Embryonic facial prominence (tissue), 1 donor: ENCODE measurements around the gene FAM53A.
"Not testable (repeated sequence)": the region's sequence is repeated elsewhere in the genome, so short reads cannot be mapped to it uniquely, and the experiment has no call there.

Experiments used
- DNase-seq: peaks from one replicate; pipeline ENCODE4 v3.0.0-alpha.2; 2016; ENCODE audit errors: extremely low spot score

The FAM53A gene

GRCh38 chr4:1622238-1622637, 61.9 kb downstream of the FAM53A start:
- DNase-seq = no peak

DNA sequence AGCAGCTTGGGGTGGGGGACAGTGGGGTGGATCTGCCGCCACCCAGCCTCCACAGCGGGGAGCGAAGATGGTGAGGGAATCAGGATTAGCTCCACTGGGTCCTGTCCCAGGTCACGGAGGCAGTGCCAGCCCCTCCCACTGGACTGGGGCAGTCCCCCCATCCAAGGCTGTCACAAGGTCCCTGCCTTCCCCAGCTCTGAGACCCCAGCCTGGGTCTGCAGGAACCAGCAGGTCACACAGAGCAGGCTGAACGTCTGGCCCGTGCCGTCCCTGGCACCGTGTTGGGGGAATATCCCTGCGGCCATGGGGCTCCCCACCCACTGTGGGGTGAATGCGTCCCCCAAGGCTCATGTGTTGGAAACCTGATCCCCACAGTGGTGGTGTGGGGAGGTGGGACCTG, 62.6 kb downstream of the FAM53A start:
- DNase-seq = no peak

DNA sequence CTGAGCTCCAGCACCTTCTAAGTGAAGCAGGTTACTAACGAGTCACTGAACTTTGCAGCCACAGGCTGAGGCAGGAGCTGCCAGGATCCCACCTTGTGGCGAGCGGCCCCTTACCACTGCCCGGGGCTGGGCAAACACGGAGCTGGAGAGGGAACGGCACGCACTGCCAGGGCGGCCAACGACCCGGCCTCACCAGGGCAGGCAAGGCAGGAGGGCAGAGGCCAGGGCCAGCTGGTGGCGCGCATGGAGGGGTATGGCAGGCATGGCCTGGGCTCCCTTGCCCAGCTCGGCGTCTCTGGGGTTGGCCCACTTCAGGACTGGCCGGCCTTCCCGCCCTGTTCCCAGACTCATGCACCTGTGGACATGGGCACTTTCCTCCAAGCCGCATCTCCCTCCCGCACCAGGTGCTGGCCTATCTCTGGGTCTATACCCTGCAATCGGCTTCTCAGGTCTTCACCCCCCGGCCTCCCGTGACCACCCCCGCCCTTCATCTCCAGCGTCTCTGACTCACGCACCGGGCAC, 64.9 kb downstream of the FAM53A start:
- no peak for DNase-seq

- no peak for DNase-seq
Measured at GRCh38 chr4:1618438-1618837, 65.7 kb downstream of the FAM53A start.

- DNase-seq = no peak
Measured at GRCh38 chr4:1616557-1616930, 67.6 kb downstream of the FAM53A start.

- no peak for DNase-seq
Measured at GRCh38 chr4:1615786-1616556, 68.1 kb downstream of the FAM53A start.

- no peak for DNase-seq
Measured at GRCh38 chr4:1614854-1615595, 69.1 kb downstream of the FAM53A start.

- DNase-seq = no peak
Measured at GRCh38 chr4:1614502-1614853, 69.6 kb downstream of the FAM53A start.

DNA sequence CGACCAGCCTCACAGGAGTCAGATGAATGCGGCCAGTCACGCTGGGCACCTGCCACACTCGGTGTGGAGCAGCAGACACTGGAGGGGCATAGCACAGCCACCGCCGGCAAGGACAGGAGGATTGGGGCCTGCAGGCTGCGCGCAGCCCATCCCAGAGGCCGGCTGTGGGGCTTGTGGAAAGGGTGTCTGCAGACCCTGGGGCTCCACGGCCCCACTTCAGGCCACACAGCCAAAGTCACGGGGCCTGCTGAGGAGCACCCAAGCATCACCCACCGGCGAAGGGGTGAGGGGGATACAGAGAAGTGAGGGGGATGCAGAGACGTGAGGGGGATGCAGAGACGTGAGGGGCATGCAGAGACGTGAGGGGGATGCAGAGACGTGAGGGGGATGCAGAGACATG, 70.1 kb downstream of the FAM53A start:
- DNase-seq = no peak

GRCh38 chr4:1613099-1613495, 71.0 kb downstream of the FAM53A start:
- DNase-seq = no peak

- DNase-seq = no peak
Measured at GRCh38 chr4:1612278-1613098, 71.6 kb downstream of the FAM53A start.

DNA sequence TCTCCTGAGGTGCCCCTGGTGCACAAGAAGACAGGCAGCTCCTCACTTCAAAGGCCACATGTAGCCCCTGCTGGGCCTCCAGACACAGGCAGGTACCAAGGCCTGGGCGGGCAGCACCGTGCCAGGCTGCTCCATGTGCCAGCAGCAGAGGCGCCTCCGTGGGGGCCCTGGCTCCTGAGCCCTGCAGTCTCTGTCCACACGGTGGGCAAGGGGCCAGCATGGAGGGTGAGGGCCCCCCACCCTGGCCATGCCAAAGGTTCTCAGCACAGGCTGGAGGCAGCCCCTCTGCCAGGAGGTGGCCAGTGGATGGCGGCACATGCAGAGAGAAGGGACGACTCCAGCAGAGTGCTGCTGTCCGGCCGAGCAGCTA, 72.6 kb downstream of the FAM53A start:
- DNase-seq = no peak

GRCh38 chr4:1610791-1611500, 73.2 kb downstream of the FAM53A start:
- DNase-seq = no peak

DNA sequence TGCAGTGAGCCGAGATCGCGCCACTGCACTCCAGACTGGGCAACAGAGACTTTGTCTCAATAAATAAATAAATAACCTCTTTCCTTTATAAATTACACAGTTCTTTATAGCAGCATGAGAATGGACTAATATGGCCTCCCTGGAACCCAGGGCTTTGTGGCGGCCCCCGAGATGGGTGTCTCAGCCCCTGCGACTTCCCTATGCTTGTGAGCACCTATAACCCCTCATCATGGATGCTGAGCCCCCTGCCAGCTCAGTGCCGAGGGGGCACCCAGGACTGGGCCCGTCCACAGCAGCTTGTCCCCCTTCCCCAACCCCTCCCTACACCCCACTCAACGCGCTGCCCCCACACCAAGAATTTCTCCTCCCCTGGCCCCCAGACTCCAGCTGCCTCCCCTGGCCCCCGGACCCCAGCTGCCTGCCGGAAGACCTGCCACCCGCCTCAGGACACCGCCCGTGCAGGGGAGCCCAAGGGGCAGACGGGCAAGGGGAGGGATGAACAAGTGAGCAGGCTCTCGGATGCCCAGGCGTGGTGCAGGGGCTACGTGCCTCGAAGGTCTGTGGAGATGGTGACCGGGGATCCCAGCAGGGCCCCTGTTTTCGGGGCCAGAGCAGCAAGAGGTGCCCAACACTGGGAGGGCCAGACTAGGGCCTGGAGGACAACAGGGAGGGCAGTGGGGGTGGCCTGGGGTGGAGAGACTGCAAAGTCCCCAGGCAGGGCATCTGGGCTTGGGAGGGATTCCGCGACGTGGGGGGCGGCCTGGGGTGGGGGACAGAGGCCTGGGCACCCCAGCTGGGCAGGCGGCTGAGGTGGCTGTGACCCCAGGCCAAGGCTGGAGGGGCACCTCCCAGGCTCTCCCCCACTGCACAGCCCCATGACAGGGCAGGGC, 74.0 kb downstream of the FAM53A start:
- DNase-seq = no peak

- no peak for DNase-seq
Measured at GRCh38 chr4:1608821-1609500, 75.2 kb downstream of the FAM53A start.

- DNase-seq = no peak
Measured at GRCh38 chr4:1608196-1608820, 75.8 kb downstream of the FAM53A start.

DNA sequence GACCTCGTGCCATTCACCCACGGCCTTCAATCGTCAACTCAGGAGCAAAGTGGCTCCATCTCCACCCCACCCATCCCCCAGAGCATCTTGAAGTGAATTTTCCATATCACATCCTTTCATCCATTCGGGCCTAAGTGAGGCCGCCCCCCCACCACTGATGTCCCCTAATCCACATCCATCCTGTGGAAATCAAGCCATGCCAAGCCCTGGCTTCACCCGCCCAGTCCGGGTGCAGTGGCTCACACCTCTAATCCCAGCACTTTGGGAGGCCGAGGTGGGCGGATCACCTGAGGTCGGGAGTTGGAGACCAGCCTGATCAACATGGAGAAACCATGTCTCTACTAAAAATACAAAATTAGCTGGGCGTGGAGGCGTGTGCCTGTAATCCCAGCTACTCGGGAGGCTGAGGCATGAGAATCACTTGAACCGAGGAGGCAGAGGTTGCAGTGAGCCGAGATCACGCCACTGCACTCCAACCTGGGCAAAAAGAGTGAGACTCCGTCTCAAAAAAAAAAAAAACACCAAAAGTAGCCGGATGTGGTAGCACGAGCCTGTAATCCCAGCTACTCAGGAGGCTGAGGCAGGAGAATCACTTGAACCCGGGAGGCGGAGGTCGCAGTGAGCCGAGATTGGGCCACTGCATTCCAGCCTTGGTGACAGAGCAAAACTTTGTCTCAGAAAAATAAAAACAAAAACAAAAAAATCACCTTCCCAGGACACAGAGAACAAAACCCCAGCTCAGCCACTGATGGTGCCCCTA, 76.5 kb downstream of the FAM53A start:
- not testable (repeated sequence) for DNase-seq

DNA sequence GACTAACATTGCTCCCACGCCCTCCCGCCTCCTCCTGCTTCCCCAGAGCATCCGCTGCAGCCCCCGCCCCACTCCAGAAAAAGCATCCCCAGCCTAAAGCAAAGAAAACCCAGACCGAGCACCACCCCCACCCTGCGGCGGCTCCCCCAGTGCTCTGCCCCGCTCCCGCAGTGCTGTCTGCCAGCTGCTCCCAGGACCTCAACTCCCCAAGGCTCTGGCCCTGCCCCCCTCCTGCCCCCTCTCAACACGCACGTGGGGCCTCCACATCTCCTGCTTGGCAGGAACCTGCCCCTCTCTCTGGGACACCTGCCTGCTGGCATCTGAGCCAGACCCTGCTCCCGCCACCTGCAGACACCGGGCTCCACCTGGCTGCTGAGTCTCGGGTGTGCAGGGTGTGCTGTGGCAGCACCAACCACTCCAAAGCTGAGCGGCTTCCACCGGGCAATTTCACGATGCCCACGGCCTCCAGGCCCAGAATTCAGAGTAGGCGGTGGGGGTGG, 79.4 kb downstream of the FAM53A start:
- no peak for DNase-seq
